ENCODE measurements around the gene ITPR3.

Gene ITPR3

GRCh38 chr6:33679761-33680160, 58.6 kb downstream of the ITPR3 start:
- no peak overlapping the region for H3K27ac ChIP-seq (ENCODE audit: low read depth, low read length, severe bottlenecking)
- no peak overlapping the region for H3K4me3 ChIP-seq (ENCODE audit: extremely low read depth, insufficient read depth, low read length, poor library complexity, severe bottlenecking)
- H3K4me1 ChIP-seq (ENCODE audit: control insufficient read depth, insufficient read depth, low read length, poor library complexity, severe bottlenecking) = no peaks in the 10 kb centered on the region
- H3K36me3 ChIP-seq (ENCODE audit: control insufficient read depth, insufficient read depth, low read length) = no peaks in the 10 kb centered on the region
- H3K9me3 ChIP-seq (ENCODE audit: control insufficient read depth, low read length) = no peaks in the 10 kb centered on the region
- WGBS, 2 experiments (ENCODE audit: insufficient coverage in 2 of 2) = 93 to 94% methylated on average over 19 to 20 of the region's 20 CpGs

GRCh38 chr6:33682341-33682740, 61.2 kb downstream of the ITPR3 start:
- H3K36me3 ChIP-seq (ENCODE audit: control insufficient read depth, insufficient read depth, low read length) = no peaks in the 10 kb centered on the region
- WGBS, 2 experiments (ENCODE audit: insufficient coverage in 2 of 2) = 95 to 97% methylated on average over 10 to 12 of the region's 13 CpGs

GRCh38 chr6:33683051-33683571, 62.0 kb downstream of the ITPR3 start:
- WGBS, 2 experiments (ENCODE audit: insufficient coverage in 2 of 2) = 90 to 91% methylated on average over 12 of the region's 15 CpGs
- no peaks in the 10 kb centered on the region for H3K9me3 ChIP-seq (ENCODE audit: control insufficient read depth, low read length)
- H3K36me3 ChIP-seq (ENCODE audit: control insufficient read depth, insufficient read depth, low read length) = no peaks in the 10 kb centered on the region
- no peak overlapping the region for H3K4me3 ChIP-seq (ENCODE audit: extremely low read depth, insufficient read depth, low read length, poor library complexity, severe bottlenecking)
- no peaks in the 10 kb centered on the region for H3K4me1 ChIP-seq (ENCODE audit: control insufficient read depth, insufficient read depth, low read length, poor library complexity, severe bottlenecking)
- no peak overlapping the region for H3K27ac ChIP-seq (ENCODE audit: low read depth, low read length, severe bottlenecking)

More at GRCh38 chr6:33682341-33682740, 61.2 kb downstream of the ITPR3 start:
- no peak overlapping the region for H3K4me3 ChIP-seq (ENCODE audit: extremely low read depth, insufficient read depth, low read length, poor library complexity, severe bottlenecking)
- no peaks in the 10 kb centered on the region for H3K4me1 ChIP-seq (ENCODE audit: control insufficient read depth, insufficient read depth, low read length, poor library complexity, severe bottlenecking)
- H3K9me3 ChIP-seq (ENCODE audit: control insufficient read depth, low read length) = no peaks in the 10 kb centered on the region
- H3K27ac ChIP-seq (ENCODE audit: low read depth, low read length, severe bottlenecking) = no peak overlapping the region

GRCh38 chr6:33683576-33684427, 62.7 kb downstream of the ITPR3 start:
- Histone ChIP-seq H3K9me3 (ENCODE audit: control insufficient read depth, low read length) (no peaks in the 10 kb centered on the region), H3K36me3 (ENCODE audit: control insufficient read depth, insufficient read depth, low read length) (no peaks in the 10 kb centered on the region), H3K27ac (ENCODE audit: low read depth, low read length, severe bottlenecking) (no peak overlapping the region), H3K4me3 (ENCODE audit: extremely low read depth, insufficient read depth, low read length, poor library complexity, severe bottlenecking) (no peak overlapping the region), H3K4me1 (ENCODE audit: control insufficient read depth, insufficient read depth, low read length, poor library complexity, severe bottlenecking) (no peaks in the 10 kb centered on the region)
- 91 to 94% methylated on average over 14 to 18 of the region's 19 CpGs for WGBS, 2 experiments (ENCODE audit: insufficient coverage in 2 of 2)

- Histone ChIP-seq H3K9me3 (ENCODE audit: control insufficient read depth, low read length) (no peaks in the 10 kb centered on the region), H3K4me1 (ENCODE audit: control insufficient read depth, insufficient read depth, low read length, poor library complexity, severe bottlenecking) (no peaks in the 10 kb centered on the region), H3K36me3 (ENCODE audit: control insufficient read depth, insufficient read depth, low read length) (no peaks in the 10 kb centered on the region), H3K4me3 (ENCODE audit: extremely low read depth, insufficient read depth, low read length, poor library complexity, severe bottlenecking) (no peak overlapping the region), H3K27ac (ENCODE audit: low read depth, low read length, severe bottlenecking) (no peak overlapping the region)
- WGBS, 2 experiments (ENCODE audit: insufficient coverage in 2 of 2) = 93 to 97% methylated on average over 8 to 15 of the region's 16 CpGs
Measured at GRCh38 chr6:33684428-33684896, 63.3 kb downstream of the ITPR3 start.

GRCh38 chr6:33684983-33685382, 63.9 kb downstream of the ITPR3 start:
- 84 to 90% methylated on average over 6 to 7 of the region's 7 CpGs for WGBS, 2 experiments (ENCODE audit: insufficient coverage in 2 of 2)
- H3K9me3 ChIP-seq (ENCODE audit: control insufficient read depth, low read length) = no peaks in the 10 kb centered on the region
- H3K36me3 ChIP-seq (ENCODE audit: control insufficient read depth, insufficient read depth, low read length) = no peaks in the 10 kb centered on the region
- H3K4me1 ChIP-seq (ENCODE audit: control insufficient read depth, insufficient read depth, low read length, poor library complexity, severe bottlenecking) = no peaks in the 10 kb centered on the region
- H3K27ac ChIP-seq (ENCODE audit: low read depth, low read length, severe bottlenecking) = no peak overlapping the region
- H3K4me3 ChIP-seq (ENCODE audit: extremely low read depth, insufficient read depth, low read length, poor library complexity, severe bottlenecking) = no peak overlapping the region

- Histone ChIP-seq H3K36me3 (ENCODE audit: control insufficient read depth, insufficient read depth, low read length) (no peaks in the 10 kb centered on the region), H3K27ac (ENCODE audit: low read depth, low read length, severe bottlenecking) (no peak overlapping the region), H3K4me1 (ENCODE audit: control insufficient read depth, insufficient read depth, low read length, poor library complexity, severe bottlenecking) (no peaks in the 10 kb centered on the region), H3K4me3 (ENCODE audit: extremely low read depth, insufficient read depth, low read length, poor library complexity, severe bottlenecking) (no peak overlapping the region), H3K9me3 (ENCODE audit: control insufficient read depth, low read length) (no peaks in the 10 kb centered on the region)
- WGBS, 2 experiments (ENCODE audit: insufficient coverage in 2 of 2) = 91 to 94% methylated on average over 38 of the region's 38 CpGs
Measured at GRCh38 chr6:33685411-33686224, 64.5 kb downstream of the ITPR3 start.

- Histone ChIP-seq H3K9me3 (ENCODE audit: control insufficient read depth, low read length) (no peaks in the 10 kb centered on the region), H3K4me1 (ENCODE audit: control insufficient read depth, insufficient read depth, low read length, poor library complexity, severe bottlenecking) (no peaks in the 10 kb centered on the region), H3K27ac (ENCODE audit: low read depth, low read length, severe bottlenecking) (no peak overlapping the region), H3K36me3 (ENCODE audit: control insufficient read depth, insufficient read depth, low read length) (no peaks in the 10 kb centered on the region), H3K4me3 (ENCODE audit: extremely low read depth, insufficient read depth, low read length, poor library complexity, severe bottlenecking) (no peak overlapping the region)
- 89 to 93% methylated on average over 5 of the region's 6 CpGs for WGBS, 2 experiments (ENCODE audit: insufficient coverage in 2 of 2)
Measured at GRCh38 chr6:33686225-33686924, 65.3 kb downstream of the ITPR3 start.

- Histone ChIP-seq H3K9me3 (ENCODE audit: control insufficient read depth, low read length) (no peaks in the 10 kb centered on the region), H3K4me3 (ENCODE audit: extremely low read depth, insufficient read depth, low read length, poor library complexity, severe bottlenecking) (no peak overlapping the region), H3K4me1 (ENCODE audit: control insufficient read depth, insufficient read depth, low read length, poor library complexity, severe bottlenecking) (peaks cover 6% of the 10 kb centered on the region), H3K36me3 (ENCODE audit: control insufficient read depth, insufficient read depth, low read length) (no peaks in the 10 kb centered on the region), H3K27ac (ENCODE audit: low read depth, low read length, severe bottlenecking) (no peak overlapping the region)
- WGBS, 2 experiments (ENCODE audit: insufficient coverage in 2 of 2) = 91 to 94% methylated on average over 21 to 22 of the region's 27 CpGs
Measured at GRCh38 chr6:33686981-33687975, 66.2 kb downstream of the ITPR3 start.

Measured in mesodermal cell (in vitro differentiated cells).